HG02840 (cell line): Measurements from ENCODE around the gene SPACA6.
"Not testable (repeated sequence)": the region's sequence is repeated elsewhere in the genome, so short reads cannot be mapped to it uniquely, and the experiment has no call there.

Experiments used
- ATAC-seq: cut with Tn5 transposase; IDR thresholded peaks from one replicate; pipeline ENCODE4 v1.9.1; 2021; ENCODE audit warnings: mild to moderate bottlenecking, moderate library complexity, moderate number of reproducible peaks; ENCODE audit not compliant: unreplicated experiment, low FRiP score

Gene SPACA6

GRCh38 chr19:51733742-51734522, 40.8 kb downstream of the SPACA6 start:
- ATAC-seq = no peak

GRCh38 chr19:51735759-51736449, 42.8 kb downstream of the SPACA6 start:
- ATAC-seq = no peak

GRCh38 chr19:51737389-51737788, 44.3 kb downstream of the SPACA6 start:
- no peak for ATAC-seq

GRCh38 chr19:51737924-51738323, 44.8 kb downstream of the SPACA6 start:
- no peak for ATAC-seq

- ATAC-seq = not testable (repeated sequence)
These were observed 45.4 kb downstream of the SPACA6 start for GRCh38 chr19:51738523-51738922.

- no peak for ATAC-seq
These were observed 46.5 kb downstream of the SPACA6 start for GRCh38 chr19:51739466-51740213.

- no peak for ATAC-seq
These were observed 47.2 kb downstream of the SPACA6 start for GRCh38 chr19:51740356-51740755.

- ATAC-seq = no peak
These were observed 49.7 kb downstream of the SPACA6 start for GRCh38 chr19:51742789-51743188.

GRCh38 chr19:51743405-51743804, 50.3 kb downstream of the SPACA6 start:
- no peak for ATAC-seq

- no peak for ATAC-seq
These were observed 53.6 kb downstream of the SPACA6 start for GRCh38 chr19:51746731-51747130.

GRCh38 chr19:51749979-51750378, 56.8 kb downstream of the SPACA6 start:
- ATAC-seq = no peak

- ATAC-seq = no peak
These were observed 57.4 kb downstream of the SPACA6 start for GRCh38 chr19:51750400-51751094.

- no peak for ATAC-seq
These were observed 58.5 kb downstream of the SPACA6 start, which contains the start of gene FPR1 for GRCh38 chr19:51751655-51752054. TSS of gene FPR1 (minus strand) at chr19:51751878. CDS start at chr19:51746994, 4,884 bp downstream.

- no peak for ATAC-seq
These were observed 61.0 kb downstream of the SPACA6 start for GRCh38 chr19:51754109-51754508.

GRCh38 chr19:51754770-51755169, 61.6 kb downstream of the SPACA6 start:
- no peak for ATAC-seq
